ENCODE data around the gene TRAPPC11. TPM values are rescaled to one million over a fixed set of nuclear protein-coding genes. Genes with fewer than 3 reads are reported as not detected.

The TRAPPC11 gene
- total RNA-seq, 1 donor from 2014 or later = 26.3 TPM

DNA sequence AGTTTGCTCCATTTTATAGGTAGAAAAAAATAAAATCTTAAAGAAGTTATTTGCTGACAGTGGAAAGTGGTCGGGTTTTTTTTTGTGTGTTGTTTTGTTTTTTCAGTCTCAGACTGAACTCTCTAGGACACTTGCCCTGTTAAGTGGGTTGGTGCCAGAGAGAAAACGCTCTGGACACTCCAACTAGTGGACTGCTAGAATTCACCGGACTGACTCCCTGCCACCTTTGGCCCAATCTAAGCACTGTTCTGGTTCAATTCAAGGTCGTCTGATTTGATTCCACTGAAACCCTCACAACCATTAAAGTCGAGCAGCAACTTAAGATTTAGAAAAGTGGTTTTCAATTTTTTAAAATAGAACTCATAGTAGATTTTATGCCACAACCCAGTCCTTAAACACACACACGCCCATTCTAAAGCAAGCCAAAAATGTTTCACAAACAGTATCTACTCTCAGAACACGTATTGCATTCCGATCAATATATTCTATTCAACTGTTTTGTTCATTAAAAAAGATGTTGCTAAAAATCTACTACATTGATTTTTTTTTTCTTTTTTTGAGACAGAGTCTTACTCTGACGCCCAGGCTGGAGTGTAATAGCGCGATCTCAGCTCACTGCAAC lies 27.4 kb upstream of the TRAPPC11 start:
- peaks cover 7% of the 10 kb centered on the region for H3K27me3 Mint-ChIP-seq (ENCODE audit: low read depth, unreplicated experiment)
- Histone ChIP-seq H3K79me2 (ENCODE audit: insufficient read depth, low read length) (no peaks in the 10 kb centered on the region), H3K9ac (ENCODE audit: low read length) (no peak overlapping the region), H3K27me3 (ENCODE audit: insufficient read depth, low read length) (no peaks in the 10 kb centered on the region), H3K9me3 (ENCODE audit: insufficient read depth, low read depth, low read length) (no peaks in the 10 kb centered on the region), H3K4me2 (ENCODE audit: low read length) (no peak overlapping the region), H2AFZ (ENCODE audit: low read depth, low read length) (no peak overlapping the region), H3K4me1 (ENCODE audit: insufficient read depth, low read length) (peaks cover 8% of the 10 kb centered on the region), H3K27ac (ENCODE audit: low read depth, low read length) (no peak overlapping the region), H3K36me3 (ENCODE audit: insufficient read depth, low read length) (no peaks in the 10 kb centered on the region), H3K4me3 (ENCODE audit: insufficient read depth, low read depth, low read length) (no peak overlapping the region), H4K20me1 (ENCODE audit: insufficient read depth, low read length) (no peaks in the 10 kb centered on the region)
- no peak overlapping the region for H3K4me3 Mint-ChIP-seq (ENCODE audit: unreplicated experiment)
- no peaks in the 10 kb centered on the region for H3K36me3 Mint-ChIP-seq (ENCODE audit: low read depth, unreplicated experiment)
- no peaks in the 10 kb centered on the region for H3K4me1 Mint-ChIP-seq (ENCODE audit: low read depth, unreplicated experiment)
- TF ChIP-seq CTCF (IDR thresholded peaks at IDR 0.05; ENCODE audit: insufficient read depth, low read depth, low read length) = no peak
- no peak for TF ChIP-seq EZH2 (IDR thresholded peaks at IDR 0.05; ENCODE audit: insufficient read depth, low read length)
- DNase-seq (ENCODE audit: low read depth) = no peak
- FAIRE-seq = no peak
- no peaks in the 10 kb centered on the region for H3K9me3 Mint-ChIP-seq (ENCODE audit: unreplicated experiment)
- no peak overlapping the region for H3K27ac Mint-ChIP-seq (ENCODE audit: unreplicated experiment)

- no peak overlapping the region for H3K27ac Mint-ChIP-seq (ENCODE audit: unreplicated experiment)
- Histone ChIP-seq H3K36me3 (ENCODE audit: insufficient read depth, low read length) (no peaks in the 10 kb centered on the region), H3K27ac (ENCODE audit: low read depth, low read length) (no peak overlapping the region), H4K20me1 (ENCODE audit: insufficient read depth, low read length) (no peaks in the 10 kb centered on the region), H3K4me3 (ENCODE audit: insufficient read depth, low read depth, low read length) (no peak overlapping the region), H2AFZ (ENCODE audit: low read depth, low read length) (no peak overlapping the region), H3K9ac (ENCODE audit: low read length) (no peak overlapping the region), H3K4me2 (ENCODE audit: low read length) (no peak overlapping the region), H3K79me2 (ENCODE audit: insufficient read depth, low read length) (no peaks in the 10 kb centered on the region), H3K9me3 (ENCODE audit: insufficient read depth, low read depth, low read length) (no peaks in the 10 kb centered on the region), H3K27me3 (ENCODE audit: insufficient read depth, low read length) (no peaks in the 10 kb centered on the region), H3K4me1 (ENCODE audit: insufficient read depth, low read length) (peaks cover 18% of the 10 kb centered on the region)
- peaks cover 2% of the 10 kb centered on the region for H3K4me1 Mint-ChIP-seq (ENCODE audit: low read depth, unreplicated experiment)
- DNase-seq (ENCODE audit: low read depth) = no peak
- H3K9me3 Mint-ChIP-seq (ENCODE audit: unreplicated experiment) = no peaks in the 10 kb centered on the region
- H3K4me3 Mint-ChIP-seq (ENCODE audit: unreplicated experiment) = no peak overlapping the region
- H3K36me3 Mint-ChIP-seq (ENCODE audit: low read depth, unreplicated experiment) = no peaks in the 10 kb centered on the region
- FAIRE-seq = no peak
- no peak for TF ChIP-seq EZH2 (IDR thresholded peaks at IDR 0.05; ENCODE audit: insufficient read depth, low read length)
- no peak for TF ChIP-seq CTCF (IDR thresholded peaks at IDR 0.05; ENCODE audit: insufficient read depth, low read depth, low read length)
- peaks cover 5% of the 10 kb centered on the region for H3K27me3 Mint-ChIP-seq (ENCODE audit: low read depth, unreplicated experiment)
These were observed 26.4 kb upstream of the TRAPPC11 start for GRCh38 chr4:183632689-183633088.
